Measurements from ENCODE around the gene CCNQ. TPM values are rescaled to one million over a fixed set of nuclear protein-coding genes. Genes with fewer than 3 reads are reported as not detected.
A peak's percentile ranks its signal among the peaks of the same experiment; 100 is the strongest.

CCNQ gene
- total RNA-seq, 1 donor from 2014 or later = 23.6 TPM

- peaks cover 30% of the 10 kb centered on the region for H3K36me3 Mint-ChIP-seq (ENCODE audit: low read depth)
- no peaks in the 10 kb centered on the region for H3K9me3 Mint-ChIP-seq
- no peak overlapping the region for H3K27ac Mint-ChIP-seq
- H3K4me3 Mint-ChIP-seq (ENCODE audit: low read depth) = no peak overlapping the region
- intact Hi-C loops (cut with micrococcal nuclease) = no loop called here
- peaks cover 12% of the 10 kb centered on the region for H3K4me1 Mint-ChIP-seq (ENCODE audit: low read depth)
- no peaks in the 10 kb centered on the region for H3K27me3 Mint-ChIP-seq (ENCODE audit: low read depth)
- DNase-seq (ENCODE audit: low spot score) = no peak
Observed at GRCh38 chrX:153592966-153593688, 5.8 kb downstream of the CCNQ start.

DNA sequence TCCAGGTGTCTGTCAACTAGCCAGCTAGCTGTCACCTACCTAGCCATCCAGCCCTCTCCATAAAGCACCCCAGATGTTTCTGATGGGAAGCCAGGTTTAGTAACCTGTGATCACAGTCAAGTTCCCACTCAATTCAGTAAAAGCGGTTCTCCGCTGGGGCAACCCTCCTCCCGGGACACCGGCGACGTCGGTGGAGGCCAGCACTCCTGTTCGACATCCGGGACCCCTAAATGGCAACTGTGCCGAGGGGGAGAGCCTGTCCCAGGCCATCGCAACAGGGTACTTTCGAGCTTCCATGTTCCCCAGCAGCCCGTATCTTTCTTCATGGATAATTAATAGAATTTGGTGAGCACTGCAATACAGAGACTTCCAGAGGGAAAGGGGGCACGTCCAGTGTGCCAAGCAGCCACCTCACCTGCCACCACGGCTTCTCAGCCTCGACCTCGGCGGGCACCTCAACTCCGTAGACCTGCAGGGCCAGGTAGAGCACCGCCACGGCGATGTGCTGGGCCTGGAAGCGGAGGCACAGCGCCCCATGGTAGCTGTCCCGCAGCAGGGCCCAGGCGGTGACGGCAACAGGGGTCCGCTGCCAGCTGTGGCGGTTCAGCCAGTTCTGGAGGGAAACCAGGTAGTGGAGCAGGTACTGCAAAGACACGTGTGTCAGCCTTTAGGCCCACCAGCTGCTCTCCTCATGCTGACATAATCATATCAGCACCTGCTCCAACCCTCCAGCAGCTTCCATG lies 6.7 kb downstream of the CCNQ start:
- Mint-ChIP-seq H3K9me3 (no peaks in the 10 kb centered on the region), H3K27me3 (ENCODE audit: low read depth) (no peaks in the 10 kb centered on the region), H3K4me1 (ENCODE audit: low read depth) (peaks cover 4% of the 10 kb centered on the region), H3K27ac (no peak overlapping the region), H3K36me3 (ENCODE audit: low read depth) (peaks cover 32% of the 10 kb centered on the region), H3K4me3 (ENCODE audit: low read depth) (no peak overlapping the region)
- intact Hi-C loops (cut with micrococcal nuclease) = no loop called here
- DNase-seq (ENCODE audit: low spot score) = no peak

GRCh38 chrX:153590961-153591956 lies 7.7 kb downstream of the CCNQ start:
- H3K36me3 Mint-ChIP-seq (ENCODE audit: low read depth) = peaks cover 33% of the 10 kb centered on the region
- no peak overlapping the region for H3K27ac Mint-ChIP-seq
- no peak for DNase-seq (ENCODE audit: low spot score)
- no peaks in the 10 kb centered on the region for H3K9me3 Mint-ChIP-seq
- no peaks in the 10 kb centered on the region for H3K4me1 Mint-ChIP-seq (ENCODE audit: low read depth)
- no peak overlapping the region for H3K4me3 Mint-ChIP-seq (ENCODE audit: low read depth)
- intact Hi-C loops (cut with micrococcal nuclease) = no loop called here
- no peaks in the 10 kb centered on the region for H3K27me3 Mint-ChIP-seq (ENCODE audit: low read depth)

DNA sequence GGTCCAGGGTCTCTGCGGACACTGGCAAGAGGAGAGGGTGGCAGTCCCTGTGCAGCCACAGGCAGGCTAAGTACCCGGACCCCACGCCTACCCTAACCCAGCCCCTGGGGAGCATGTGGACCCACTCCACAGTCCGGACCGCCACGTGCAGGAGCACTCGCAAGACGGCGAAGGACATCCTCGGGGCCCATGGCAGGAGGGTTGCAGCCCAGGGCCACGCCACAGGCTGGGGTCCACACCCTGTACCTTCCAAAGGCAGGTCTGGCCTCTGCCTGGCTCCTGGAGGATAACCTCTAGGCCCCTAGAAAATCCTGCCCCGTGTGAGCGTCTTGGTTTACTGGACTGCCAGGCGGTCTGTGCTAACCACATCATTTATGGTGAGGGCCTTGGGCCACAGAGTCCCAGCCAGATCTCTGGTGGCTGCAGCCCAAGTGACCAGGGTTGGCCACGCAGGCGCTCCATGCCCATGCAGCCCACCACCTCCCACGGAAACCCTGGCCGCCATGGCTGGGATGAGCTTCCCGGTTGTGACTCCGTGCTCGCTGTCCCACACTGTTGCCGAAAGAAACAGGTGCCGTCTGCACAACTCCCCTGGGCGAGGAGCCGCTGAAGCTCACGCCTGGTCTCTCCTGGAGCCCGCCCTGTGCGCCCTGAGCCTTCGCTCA lies 10.0 kb downstream of the CCNQ start:
- Mint-ChIP-seq H3K9me3 (no peaks in the 10 kb centered on the region), H3K27me3 (ENCODE audit: low read depth) (no peaks in the 10 kb centered on the region), H3K36me3 (ENCODE audit: low read depth) (peaks cover 28% of the 10 kb centered on the region), H3K27ac (no peak overlapping the region), H3K4me1 (ENCODE audit: low read depth) (peaks cover 1% of the 10 kb centered on the region), H3K4me3 (ENCODE audit: low read depth) (no peak overlapping the region)
- intact Hi-C loops (cut with micrococcal nuclease) = no loop called here
- no peak for DNase-seq (ENCODE audit: low spot score)

DNA sequence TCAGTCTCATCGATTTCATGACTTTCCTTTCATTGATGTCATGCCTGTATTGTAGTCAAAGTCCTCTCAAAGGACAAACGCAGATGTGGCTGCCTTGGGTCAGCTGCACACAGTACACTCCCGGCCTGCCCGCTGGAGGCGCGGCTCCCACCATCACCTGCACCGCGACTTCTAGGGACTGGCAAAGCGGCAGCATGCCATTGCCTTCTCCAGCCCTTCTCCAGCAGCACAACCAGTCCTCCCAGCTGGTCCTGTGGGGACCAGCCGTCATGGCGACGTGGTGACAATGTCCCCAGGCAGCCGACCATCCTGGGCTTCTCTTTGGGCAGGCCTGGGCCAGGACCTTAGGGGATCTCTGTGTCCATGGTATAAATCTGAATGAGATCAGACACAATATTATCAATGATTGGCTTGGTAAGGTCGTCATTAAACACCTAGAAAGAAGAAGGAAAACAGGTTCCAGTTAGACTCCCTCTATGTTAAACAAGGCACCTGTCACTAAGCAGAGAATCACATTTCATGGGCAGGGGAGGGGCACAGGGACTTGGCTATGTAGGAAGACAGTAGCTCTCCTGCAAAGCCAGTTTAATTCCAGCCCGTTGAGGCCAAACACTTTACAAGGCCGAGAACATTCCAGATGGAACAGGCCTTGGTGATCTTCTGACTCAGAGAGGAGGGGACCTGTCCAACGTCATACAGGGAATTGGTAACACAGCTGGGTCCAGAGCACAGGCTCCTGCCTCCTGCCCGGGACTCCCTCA lies 10.7 kb downstream of the CCNQ start:
- H3K4me3 Mint-ChIP-seq (ENCODE audit: low read depth) = no peak overlapping the region
- H3K27ac Mint-ChIP-seq = no peak overlapping the region
- intact Hi-C loops (cut with micrococcal nuclease) = no loop called here
- H3K27me3 Mint-ChIP-seq (ENCODE audit: low read depth) = no peaks in the 10 kb centered on the region
- H3K9me3 Mint-ChIP-seq = no peaks in the 10 kb centered on the region
- H3K4me1 Mint-ChIP-seq (ENCODE audit: low read depth) = peaks cover 5% of the 10 kb centered on the region
- H3K36me3 Mint-ChIP-seq (ENCODE audit: low read depth) = peaks cover 23% of the 10 kb centered on the region
- no peak for DNase-seq (ENCODE audit: low spot score)

- Mint-ChIP-seq H3K4me1 (ENCODE audit: low read depth) (peaks cover 10% of the 10 kb centered on the region), H3K27me3 (ENCODE audit: low read depth) (no peaks in the 10 kb centered on the region), H3K4me3 (ENCODE audit: low read depth) (no peak overlapping the region), H3K36me3 (ENCODE audit: low read depth) (peaks cover 23% of the 10 kb centered on the region), H3K27ac (no peak overlapping the region), H3K9me3 (no peaks in the 10 kb centered on the region)
- no peak for DNase-seq (ENCODE audit: low spot score)
- intact Hi-C loops (cut with micrococcal nuclease) = no loop called here
Observed at GRCh38 chrX:153587342-153587741, 11.6 kb downstream of the CCNQ start.

DNA sequence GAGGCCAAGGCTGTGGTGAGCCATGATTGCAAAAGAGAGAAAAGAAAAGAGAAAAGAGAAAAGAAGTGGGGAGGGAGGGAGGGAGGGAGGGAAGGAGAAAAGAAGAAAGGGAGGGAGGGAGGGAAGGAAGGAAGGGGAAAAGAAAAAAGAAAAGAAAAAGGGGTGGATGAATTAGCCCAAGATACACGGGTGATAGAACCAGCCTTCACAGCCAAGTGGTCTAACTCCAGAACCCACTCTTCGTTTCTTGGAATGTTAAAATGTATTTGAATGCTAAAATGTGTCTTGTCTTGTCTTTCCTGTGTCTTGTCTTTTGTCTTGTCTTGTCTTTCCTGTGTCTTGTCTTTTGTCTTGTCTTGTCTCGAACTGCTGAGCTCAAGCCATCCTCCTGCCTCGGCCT lies 13.1 kb downstream of the CCNQ start:
- H3K4me3 Mint-ChIP-seq (ENCODE audit: low read depth) = no peak overlapping the region

GRCh38 chrX:153583433-153583832 lies 15.5 kb downstream of the CCNQ start:
- H3K4me3 Mint-ChIP-seq (ENCODE audit: low read depth) = no peak overlapping the region
- H3K36me3 Mint-ChIP-seq (ENCODE audit: low read depth) = peaks cover 19% of the 10 kb centered on the region
- no peaks in the 10 kb centered on the region for H3K9me3 Mint-ChIP-seq
- peaks cover 10% of the 10 kb centered on the region for H3K4me1 Mint-ChIP-seq (ENCODE audit: low read depth)
- no peak for DNase-seq (ENCODE audit: low spot score)
- intact Hi-C loops (cut with micrococcal nuclease) = no loop called here
- no peak overlapping the region for H3K27ac Mint-ChIP-seq
- H3K27me3 Mint-ChIP-seq (ENCODE audit: low read depth) = no peaks in the 10 kb centered on the region

More for the DNA sequence above, 13.1 kb downstream of the CCNQ start:
- DNase-seq (ENCODE audit: low spot score) = no peak
- Mint-ChIP-seq H3K36me3 (ENCODE audit: low read depth) (peaks cover 23% of the 10 kb centered on the region), H3K9me3 (no peaks in the 10 kb centered on the region), H3K27me3 (ENCODE audit: low read depth) (no peaks in the 10 kb centered on the region), H3K4me1 (ENCODE audit: low read depth) (peaks cover 10% of the 10 kb centered on the region), H3K27ac (no peak overlapping the region)
- intact Hi-C loops (cut with micrococcal nuclease) = no loop called here

DNA sequence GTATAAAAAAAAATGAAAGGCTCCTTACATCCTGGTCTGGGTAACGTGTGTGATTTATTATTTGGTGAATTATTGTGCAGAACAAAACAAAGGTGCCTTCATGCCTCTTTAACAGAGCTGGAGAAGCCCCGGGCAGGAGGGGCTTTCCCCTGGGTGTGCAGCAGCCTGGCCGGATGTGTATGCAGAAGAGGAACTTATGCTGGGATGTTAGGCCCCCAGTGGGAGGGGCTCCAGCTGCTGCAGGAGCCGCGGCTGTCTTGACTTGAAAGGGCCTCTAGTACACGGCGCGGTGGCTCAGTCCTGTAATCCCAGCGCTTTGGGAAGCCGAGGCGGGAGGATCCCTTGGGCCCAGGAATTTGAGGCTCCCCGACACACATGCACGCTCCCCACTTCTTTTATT lies 16.0 kb downstream of the CCNQ start:
- no peak overlapping the region for H3K27ac Mint-ChIP-seq
- H3K4me3 Mint-ChIP-seq (ENCODE audit: low read depth) = peak overlapping the region; percentile 10
- H3K36me3 Mint-ChIP-seq (ENCODE audit: low read depth) = peaks cover 14% of the 10 kb centered on the region
- no peaks in the 10 kb centered on the region for H3K27me3 Mint-ChIP-seq (ENCODE audit: low read depth)
- intact Hi-C loops (cut with micrococcal nuclease) = no loop called here
- H3K4me1 Mint-ChIP-seq (ENCODE audit: low read depth) = peaks cover 10% of the 10 kb centered on the region
- no peaks in the 10 kb centered on the region for H3K9me3 Mint-ChIP-seq
- peak; percentile 42 for DNase-seq (ENCODE audit: low spot score)

DNA sequence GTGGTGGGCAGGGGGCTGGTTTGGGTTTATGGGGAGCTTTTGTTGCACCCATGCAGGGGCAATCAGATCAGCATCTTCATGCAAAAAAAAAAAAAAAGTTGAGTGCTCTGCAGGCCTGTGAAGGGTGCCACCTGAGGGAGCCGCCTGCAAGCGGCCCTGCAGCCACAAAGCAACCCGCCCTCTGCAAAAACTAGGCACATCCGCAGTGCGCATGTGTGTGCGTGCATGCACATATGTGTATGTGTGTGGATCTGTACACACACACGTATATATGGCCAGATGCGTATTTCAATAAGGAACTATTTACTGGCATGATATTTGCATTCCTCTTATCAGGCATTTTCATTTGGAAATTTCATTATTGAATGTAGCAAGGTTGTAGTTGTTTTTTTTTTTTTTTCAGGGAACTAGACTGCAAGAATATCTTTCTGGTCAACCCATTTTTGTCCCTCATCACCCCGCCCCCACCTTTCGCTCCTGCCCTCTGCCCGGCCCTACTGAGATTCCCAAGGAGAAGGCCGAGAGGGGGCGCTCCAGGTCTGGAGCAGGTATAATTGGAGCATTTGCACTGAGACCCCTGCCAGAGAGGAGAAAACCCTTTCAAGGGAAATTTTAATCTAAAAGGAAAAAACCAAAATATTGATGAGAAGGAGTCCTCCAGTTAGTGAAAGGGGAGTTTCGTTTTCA lies 18.1 kb downstream of the CCNQ start:
- DNase-seq (ENCODE audit: low spot score) = no peak
- H3K27me3 Mint-ChIP-seq (ENCODE audit: low read depth) = no peaks in the 10 kb centered on the region
- peaks cover 3% of the 10 kb centered on the region for H3K36me3 Mint-ChIP-seq (ENCODE audit: low read depth)
- peaks cover 10% of the 10 kb centered on the region for H3K4me1 Mint-ChIP-seq (ENCODE audit: low read depth)
- no peak overlapping the region for H3K4me3 Mint-ChIP-seq (ENCODE audit: low read depth)
- no peaks in the 10 kb centered on the region for H3K9me3 Mint-ChIP-seq
- H3K27ac Mint-ChIP-seq = no peak overlapping the region
- intact Hi-C loops (cut with micrococcal nuclease) = no loop called here

GRCh38 chrX:153578889-153579288 lies 20.1 kb downstream of the CCNQ start:
- Mint-ChIP-seq H3K36me3 (ENCODE audit: low read depth) (peaks cover 2% of the 10 kb centered on the region), H3K9me3 (no peaks in the 10 kb centered on the region), H3K4me1 (ENCODE audit: low read depth) (peaks cover 8% of the 10 kb centered on the region), H3K4me3 (ENCODE audit: low read depth) (no peak overlapping the region), H3K27ac (no peak overlapping the region), H3K27me3 (ENCODE audit: low read depth) (no peaks in the 10 kb centered on the region)
- intact Hi-C loops (cut with micrococcal nuclease) = no loop called here
- DNase-seq (ENCODE audit: low spot score) = no peak
